Dedifferentiated amniotic fluid mesenchymal stem cell (primary cell): ENCODE data around the gene SH3BP5L.

Experiments used
- DNase-seq: peaks from one replicate; pipeline ENCODE4 v3.0.0-alpha.2; 2016; ENCODE audit errors: extremely low spot score

The SH3BP5L gene

GRCh38 chr1:248825909-248826760 is at the start of gene SH3BP5L:
SH3BP5L (minus strand) TSS chr1:248825915; CDS start chr1:248824935, 980 bp downstream.
- peak; percentile 97 for DNase-seq

GRCh38 chr1:248873993-248874533 is 48.3 kb upstream of the SH3BP5L start:
- no peak for DNase-seq

- DNase-seq, result peak; percentile 95
Measured at GRCh38 chr1:248873409-248873992, 47.8 kb upstream of the SH3BP5L start.

GRCh38 chr1:248872752-248873408 is 47.2 kb upstream of the SH3BP5L start:
- DNase-seq, result peak; percentile 51

GRCh38 chr1:248871837-248872401 is 46.2 kb upstream of the SH3BP5L start:
- DNase-seq, result no peak

- DNase-seq, result peak; percentile 35
Measured at GRCh38 chr1:248862998-248863881, 37.5 kb upstream of the SH3BP5L start.

- DNase-seq, result no peak
Measured at GRCh38 chr1:248862695-248862997, 36.9 kb upstream of the SH3BP5L start.

GRCh38 chr1:248861616-248862015 is 35.9 kb upstream of the SH3BP5L start:
- no peak for DNase-seq

GRCh38 chr1:248860007-248860406 is 34.3 kb upstream of the SH3BP5L start:
- DNase-seq, result no peak

- DNase-seq, result peak; percentile 97
Measured at GRCh38 chr1:248858891-248859889, 33.5 kb upstream of the SH3BP5L start, which contains the start of gene ZNF692. ZNF692 (minus strand) TSS chr1:248859085; CDS start chr1:248858309, 776 bp downstream.

GRCh38 chr1:248858096-248858890 is 32.6 kb upstream of the SH3BP5L start:
- DNase-seq, result peak; percentile 30

GRCh38 chr1:248857749-248858095 is 32.0 kb upstream of the SH3BP5L start:
- no peak for DNase-seq

GRCh38 chr1:248857201-248857600 is 31.5 kb upstream of the SH3BP5L start:
- no peak for DNase-seq

GRCh38 chr1:248856176-248856575 is 30.5 kb upstream of the SH3BP5L start:
- DNase-seq, result no peak

GRCh38 chr1:248855580-248855979 is 29.9 kb upstream of the SH3BP5L start:
- no peak for DNase-seq

GRCh38 chr1:248853663-248854375 is 28.1 kb upstream of the SH3BP5L start:
- DNase-seq, result no peak

- DNase-seq, result no peak
Measured at GRCh38 chr1:248852481-248853405, 27.0 kb upstream of the SH3BP5L start.
